ENCODE results near the gene ZNF8.

GRCh38 chr19:58326501-58326913 is 47.8 kb downstream of the ZNF8 start:
- TF ChIP-seq, protein P1, sequence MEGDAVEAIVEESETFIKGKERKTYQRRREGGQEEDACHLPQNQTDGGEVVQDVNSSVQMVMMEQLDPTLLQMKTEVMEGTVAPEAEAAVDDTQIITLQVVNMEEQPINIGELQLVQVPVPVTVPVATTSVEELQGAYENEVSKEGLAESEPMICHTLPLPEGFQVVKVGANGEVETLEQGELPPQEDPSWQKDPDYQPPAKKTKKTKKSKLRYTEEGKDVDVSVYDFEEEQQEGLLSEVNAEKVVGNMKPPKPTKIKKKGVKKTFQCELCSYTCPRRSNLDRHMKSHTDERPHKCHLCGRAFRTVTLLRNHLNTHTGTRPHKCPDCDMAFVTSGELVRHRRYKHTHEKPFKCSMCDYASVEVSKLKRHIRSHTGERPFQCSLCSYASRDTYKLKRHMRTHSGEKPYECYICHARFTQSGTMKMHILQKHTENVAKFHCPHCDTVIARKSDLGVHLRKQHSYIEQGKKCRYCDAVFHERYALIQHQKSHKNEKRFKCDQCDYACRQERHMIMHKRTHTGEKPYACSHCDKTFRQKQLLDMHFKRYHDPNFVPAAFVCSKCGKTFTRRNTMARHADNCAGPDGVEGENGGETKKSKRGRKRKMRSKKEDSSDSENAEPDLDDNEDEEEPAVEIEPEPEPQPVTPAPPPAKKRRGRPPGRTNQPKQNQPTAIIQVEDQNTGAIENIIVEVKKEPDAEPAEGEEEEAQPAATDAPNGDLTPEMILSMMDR (conservative IDR thresholded peaks at IDR 0.05), result no peak
- TF ChIP-seq ZFX (IDR thresholded peaks at IDR 0.05), result no peak

Measured in C4-2B (cell line).